IMR-90 (cell line): ENCODE data around the gene C15orf62. TPM values are rescaled to one million over a fixed set of nuclear protein-coding genes. Genes with fewer than 3 reads are reported as not detected.

ENCODE experiments used
- ATAC-seq: fragments of 200-7000 bp; cut with Tn5 transposase; 2 replicates; pipeline ENCODE4 v1.9.1; 2020; ENCODE audit warnings: low read depth, mild to moderate bottlenecking, moderate library complexity
- BruUV-seq: library from RNA; stranded (reverse); fragments of 400-500 nt; replicated peaks from 2 replicates; lab custom pipeline; 2021; lab: Mats Ljungman, UMichigan
- CTCF ChIA-PET: fragments of 300-600 bp; formaldehyde crosslinking; extraction: SDS; loops from one replicate; lab custom pipeline; 2021; ENCODE audit warnings: antibody characterized with exemption; lab: Yijun Ruan, JAX
- POLR2A ChIA-PET: fragments of 300-600 bp; sonication (Branson Sonifier 250); formaldehyde crosslinking; loops from one replicate; lab custom pipeline; 2022; ENCODE audit warnings: antibody characterized with exemption; ENCODE audit not compliant: unreplicated experiment; lab: Charles Lee
- DNase-seq: peaks from one replicate; pipeline ENCODE4 v3.0.0; 2013
- H2AFZ ChIP-seq: replicated peaks from 2 replicates; pipeline ENCODE3; 2013; ENCODE audit warnings: low read length, mild to moderate bottlenecking; ENCODE audit not compliant: poor library complexity
- H2AK5ac ChIP-seq: 2 replicates; pipeline ENCODE4 v1.6.1; 2013; ENCODE audit warnings: low read depth, low read length, inconsistent platforms
- H2AK9ac ChIP-seq: replicated peaks from 2 replicates; pipeline ENCODE3; 2013; ENCODE audit warnings: mild to moderate bottlenecking, low read depth, low read length, moderate library complexity; ENCODE audit not compliant: poor library complexity
- H2BK120ac ChIP-seq: 2 replicates; pipeline ENCODE4 v1.6.1; 2013; ENCODE audit warnings: low read depth, low read length, inconsistent platforms
- H2BK15ac ChIP-seq: 3 replicates; pipeline ENCODE4 v1.6.1; 2013; ENCODE audit warnings: low read depth, low read length, inconsistent platforms
- H2BK20ac ChIP-seq: 2 replicates; pipeline ENCODE4 v1.6.1; 2013; ENCODE audit warnings: low read depth, mild to moderate bottlenecking, inconsistent platforms, low read length, moderate library complexity
- H2BK5ac ChIP-seq: 2 replicates; pipeline ENCODE4 v1.6.1; 2013; ENCODE audit warnings: mild to moderate bottlenecking, low read depth, low read length, inconsistent platforms; ENCODE audit not compliant: poor library complexity, severe bottlenecking
- H3K14ac ChIP-seq: replicated peaks from 2 replicates; pipeline ENCODE4 v1.6.1; 2013; ENCODE audit warnings: low read depth, low read length, inconsistent platforms
- H3K18ac ChIP-seq: 2 replicates; pipeline ENCODE4 v1.6.1; 2013; ENCODE audit warnings: low read depth, low read length, control low read depth
- H3K23ac ChIP-seq: 2 replicates; pipeline ENCODE4 v1.6.1; 2013; ENCODE audit warnings: low read depth, low read length, inconsistent platforms
- H3K27ac ChIP-seq: 2 replicates; pipeline ENCODE4 v1.5.1; 2013; ENCODE audit warnings: mild to moderate bottlenecking, control low read depth, low read length; ENCODE audit not compliant: insufficient read depth
- H3K27me3 ChIP-seq: 2 replicates; pipeline ENCODE4 v1.6.1; 2013; ENCODE audit warnings: low read length; ENCODE audit not compliant: control insufficient read depth, insufficient read depth
- H3K36me3 ChIP-seq: 2 replicates; pipeline ENCODE4 v1.6.1; 2013; ENCODE audit warnings: low read length, mixed read lengths; ENCODE audit not compliant: control insufficient read depth, insufficient read depth
- H3K4ac ChIP-seq: 2 replicates; pipeline ENCODE4 v1.6.1; 2013; ENCODE audit warnings: low read depth, low read length, inconsistent platforms
- H3K4me1 ChIP-seq: 2 replicates; pipeline ENCODE4 v1.6.1; 2013; ENCODE audit warnings: low read length, mixed read lengths; ENCODE audit not compliant: control insufficient read depth, insufficient read depth
- H3K4me2 ChIP-seq: 2 replicates; pipeline ENCODE4 v1.6.1; 2013; ENCODE audit warnings: low read depth, mild to moderate bottlenecking, control low read depth, low read length, moderate library complexity
- H3K4me3 ChIP-seq: 2 replicates; pipeline ENCODE4 v1.5.1; 2013; ENCODE audit warnings: low read depth, mild to moderate bottlenecking, control low read depth, low read length, moderate library complexity; ENCODE audit not compliant: insufficient read depth
- H3K56ac ChIP-seq: 2 replicates; pipeline ENCODE4 v1.6.1; 2013; ENCODE audit warnings: low read length, inconsistent platforms; ENCODE audit not compliant: insufficient read depth; ENCODE audit errors: extremely low read depth
- H3K79me1 ChIP-seq, 2 experiments: 2 replicates each; pipeline ENCODE4 v1.6.1; 2013; ENCODE audit warnings: low read length in 2 of 2, inconsistent platforms in 1 of 2, low read depth in 1 of 2
- H3K9ac ChIP-seq: 2 replicates; pipeline ENCODE4 v1.6.1; 2013; ENCODE audit warnings: low read depth, low read length, control low read depth
- H3K9me1 ChIP-seq: 2 replicates; pipeline ENCODE4 v1.6.1; 2013; ENCODE audit warnings: low read length, inconsistent platforms; ENCODE audit not compliant: insufficient read depth
- H3K9me3 ChIP-seq: 2 replicates; pipeline ENCODE4 v1.6.1; 2013; ENCODE audit warnings: low read length; ENCODE audit not compliant: control insufficient read depth, insufficient read depth
- H4K20me1 ChIP-seq: 2 replicates; pipeline ENCODE4 v1.6.1; 2013; ENCODE audit warnings: low read length, inconsistent platforms; ENCODE audit not compliant: insufficient read depth
- H4K5ac ChIP-seq: 2 replicates; pipeline ENCODE4 v1.6.1; 2013; ENCODE audit warnings: mild to moderate bottlenecking, low read depth, low read length, control low read depth
- H4K8ac ChIP-seq, 2 experiments: 2 replicates each; pipeline ENCODE4 v1.6.1; 2013; ENCODE audit warnings: low read depth in 2 of 2, low read length in 2 of 2, control low read depth in 1 of 2, inconsistent platforms in 1 of 2
- H4K91ac ChIP-seq: 2 replicates; pipeline ENCODE4 v1.6.1; 2013; ENCODE audit warnings: low read depth, low read length, inconsistent platforms; ENCODE audit not compliant: insufficient read depth
- BHLHE40 ChIP-seq: fragments of 150-350 bp; IDR thresholded peaks from 2 replicates; pipeline ENCODE4 v1.6.1; 2016; ENCODE audit warnings: mild to moderate bottlenecking, low read depth, low read length
- CHD1 ChIP-seq: IDR thresholded peaks from 2 replicates; pipeline ENCODE4 v1.6.1; 2012; ENCODE audit warnings: low read depth, low read length, improper control_type of control experiment
- CTCF ChIP-seq: conservative IDR thresholded peaks from 2 replicates; pipeline ENCODE4 v1.5.1; 2012; ENCODE audit warnings: mild to moderate bottlenecking, low read depth, low read length, improper control_type of control experiment
- MAFK ChIP-seq: IDR thresholded peaks from 2 replicates; pipeline ENCODE4 v1.6.1; 2012; ENCODE audit warnings: low read depth, low read length, improper control_type of control experiment
- MAZ ChIP-seq: IDR thresholded peaks from 2 replicates; pipeline ENCODE4 v1.6.1; 2012; ENCODE audit warnings: low read depth, mild to moderate bottlenecking, low read length, improper control_type of control experiment, moderate library complexity, borderline replicate concordance
- MXI1 ChIP-seq: IDR thresholded peaks from 2 replicates; pipeline ENCODE4 v1.6.1; 2012; ENCODE audit warnings: low read depth, mild to moderate bottlenecking, low read length, moderate library complexity, borderline replicate concordance
- SMC3 ChIP-seq: fragments of 150-350 bp; IDR thresholded peaks from 2 replicates; pipeline ENCODE4 v1.6.1; 2016; ENCODE audit warnings: low read depth, mild to moderate bottlenecking, antibody characterized with exemption, low read length, moderate library complexity
- USF2 ChIP-seq: fragments of 150-350 bp; IDR thresholded peaks from 2 replicates; pipeline ENCODE4 v1.6.1; 2017; ENCODE audit warnings: mild to moderate bottlenecking, antibody characterized with exemption, low read length, low read depth
- WGBS, 2 experiments: methylation state at CpG; one replicate each; pipeline versions ENCODE4 v1.1.5 to v1.1.7; 2013; ENCODE audit warnings: missing lambda C conversion rate in 2 of 2; ENCODE audit not compliant: insufficient read length in 1 of 2; ENCODE audit errors: extremely low coverage in 2 of 2; 5-methylcytosine and 5-hydroxymethylcytosine counted together
- dilution Hi-C: fragments of 300-500 bp; cut with HindIII; formaldehyde crosslinking; loops from one replicate; pipeline ENCODE4 v1.14.3; 2018; ENCODE audit warnings: low sequenced_read_pairs; ENCODE audit not compliant: unreplicated experiment
- in situ Hi-C: fragments of 300-500 bp; cut with MboI; formaldehyde crosslinking; loops from 3 replicates; pipeline ENCODE4 v1.14.3; 2019; ENCODE audit warnings: low sequenced_read_pairs, inconsistent platforms, mixed read lengths
- intact Hi-C: fragments of 100-400 bp; cut with micrococcal nuclease; formaldehyde crosslinking; loops from 2 replicates; pipeline ENCODE4 v1.10.0; 2022
- polyA plus RNA-seq, 3 experiments: library from polyadenylated mRNA; depleted of rRNA; stranded (reverse); fragments of >200 nt; gene quantifications; 2 replicates each; pipeline ENCODE4 v1.2.3, GENCODE V29; 2012; ENCODE audit warnings: low replicate concordance in 1 of 3
- total RNA-seq: library from RNA; depleted of rRNA; stranded (reverse); fragments of >200 nt; gene quantifications from 2 replicates; pipeline ENCODE4 v1.2.3, GENCODE V29; 2012

The C15orf62 gene
- total and polyA plus RNA-seq, 2 of the 4 experiments (the other 2 are of a cell fraction), result not detected

- Histone ChIP-seq H3K4ac (no peak overlapping the region), H4K91ac (no peak overlapping the region), H3K9me3 (no peaks in the 10 kb centered on the region), H3K4me3 (no peak overlapping the region), H4K20me1 (0 out of 2 replicates have a peak, but pooled peaks cover 5% of the 10 kb centered on the region), H2BK15ac (no peak overlapping the region), H2AFZ (no peak overlapping the region), H3K4me2 (no peak overlapping the region), H4K5ac (no peak overlapping the region), H2AK5ac (no peak overlapping the region), H3K4me1 (no peaks in the 10 kb centered on the region; the same call in 1 of the 2 replicates), H3K14ac (no peak overlapping the region), H2AK9ac (no peak overlapping the region), H2BK20ac (no peak overlapping the region), H3K56ac (no peak overlapping the region), H3K9ac (no peak overlapping the region), H3K36me3 (peaks cover 30% of the 10 kb centered on the region), H3K23ac (no peak overlapping the region), H4K8ac (no peak overlapping the region), H3K18ac (no peak overlapping the region), H3K27ac (no peak overlapping the region), H3K79me1 (peaks cover 6 to 44% of the 10 kb centered on the region in 2 experiments; a peak in 3 of 4 replicates), H3K9me1 (no peaks in the 10 kb centered on the region), H3K27me3 (no peaks in the 10 kb centered on the region), H2BK120ac (no peak overlapping the region), H2BK5ac (no peak overlapping the region)
- ATAC-seq (no peak), DNase-seq (no peak)
- CTCF ChIA-PET, result no interaction called here
- no CpG with 5 or more reads among the region's 4 CpGs for WGBS, 2 experiments
- in situ Hi-C loops (no loop called here), intact Hi-C loops (no loop called here), dilution Hi-C loops (no loop called here)
- TF ChIP-seq MAZ, result no peak
- no peak for TF ChIP-seq SMC3
- TF ChIP-seq MXI1, result no peak
- no peak for TF ChIP-seq CTCF
- TF ChIP-seq USF2, result no peak
- TF ChIP-seq BHLHE40, result no peak
- no peak for TF ChIP-seq MAFK
- no peak for TF ChIP-seq CHD1
- POLR2A ChIA-PET, result no interaction called here
- BruUV-seq, result no TSS peak
Measured at GRCh38 chr15:40749151-40749630, 20.6 kb upstream of the C15orf62 start.
